Astrocyte of the cerebellum (primary cell): ENCODE results near the gene AJAP1.

ENCODE experiments used
- DNase-seq: peaks from one replicate; pipeline ENCODE4 v3.0.0-alpha.2; 2011; ENCODE audit warnings: low read depth
- H3K4me3 ChIP-seq: 2 replicates; pipeline ENCODE4 v1.5.1; 2011; ENCODE audit warnings: mild to moderate bottlenecking, low read depth, low read length, moderate library complexity
- CTCF ChIP-seq: IDR thresholded peaks from 2 replicates; pipeline ENCODE4 v1.5.1; 2012; ENCODE audit warnings: low read length, low read depth, moderate library complexity, mild to moderate bottlenecking; ENCODE audit errors: missing control alignments
- in situ Hi-C: cut with HindIII; loops from 2 replicates; pipeline ENCODE4 v1.10.0; 2017; ENCODE audit warnings: low sequenced_read_pairs

AJAP1 gene

GRCh38 chr1:4745560-4745959, 91.2 kb downstream of the AJAP1 start:
- in situ Hi-C loops, result no loop called here
- no peak for TF ChIP-seq CTCF
- DNase-seq, result no peak
- no peak overlapping the region for H3K4me3 ChIP-seq

- no peak for DNase-seq
Observed at GRCh38 chr1:4749406-4749805, 95.0 kb downstream of the AJAP1 start.

GRCh38 chr1:4750177-4750576, 95.8 kb downstream of the AJAP1 start:
- DNase-seq, result no peak
- in situ Hi-C loops, result no loop called here
- TF ChIP-seq CTCF, result no peak
- H3K4me3 ChIP-seq, result no peak overlapping the region

More at GRCh38 chr1:4749406-4749805, 95.0 kb downstream of the AJAP1 start:
- TF ChIP-seq CTCF, result no peak
- in situ Hi-C loops, result no loop called here
- no peak overlapping the region for H3K4me3 ChIP-seq

- DNase-seq, result no peak
- in situ Hi-C loops, result no loop called here
- H3K4me3 ChIP-seq, result no peak overlapping the region
- no peak for TF ChIP-seq CTCF
Observed at GRCh38 chr1:4752059-4752458, 97.7 kb downstream of the AJAP1 start.

- in situ Hi-C loops, result no loop called here
- no peak for DNase-seq
- no peak overlapping the region for H3K4me3 ChIP-seq
- TF ChIP-seq CTCF, result no peak
Observed at GRCh38 chr1:4754816-4755215, 100.4 kb downstream of the AJAP1 start.

GRCh38 chr1:4755301-4755845, 101.0 kb downstream of the AJAP1 start:
- in situ Hi-C loops, result no loop called here
- no peak for DNase-seq
- TF ChIP-seq CTCF, result no peak
- H3K4me3 ChIP-seq, result no peak overlapping the region
